ENCODE data around the gene C10orf90.

Gene C10orf90

DNA sequence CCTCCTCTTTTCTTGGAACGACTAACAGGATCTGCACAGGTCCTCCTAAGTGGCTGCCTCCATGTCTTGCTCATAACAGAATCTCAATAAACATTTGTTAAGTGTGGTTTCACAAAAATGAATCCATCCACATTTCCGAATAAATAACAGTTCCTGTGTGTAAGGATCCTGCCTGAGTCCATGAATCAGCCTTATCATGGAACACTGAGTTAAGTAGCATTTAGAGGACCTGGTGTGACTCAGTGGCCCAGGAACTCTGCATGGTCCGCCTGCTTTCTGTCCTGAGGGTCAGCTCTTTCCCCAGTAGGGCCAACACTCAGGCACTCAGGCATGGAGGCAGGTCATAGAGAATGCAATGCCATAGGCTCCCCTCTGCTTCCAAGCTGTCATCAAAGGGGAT is 15.8 kb upstream of the C10orf90 start:
- no peak for DNase-seq (ENCODE audit: low read depth in 1 of 2, low spot score in 1 of 2)

DNA sequence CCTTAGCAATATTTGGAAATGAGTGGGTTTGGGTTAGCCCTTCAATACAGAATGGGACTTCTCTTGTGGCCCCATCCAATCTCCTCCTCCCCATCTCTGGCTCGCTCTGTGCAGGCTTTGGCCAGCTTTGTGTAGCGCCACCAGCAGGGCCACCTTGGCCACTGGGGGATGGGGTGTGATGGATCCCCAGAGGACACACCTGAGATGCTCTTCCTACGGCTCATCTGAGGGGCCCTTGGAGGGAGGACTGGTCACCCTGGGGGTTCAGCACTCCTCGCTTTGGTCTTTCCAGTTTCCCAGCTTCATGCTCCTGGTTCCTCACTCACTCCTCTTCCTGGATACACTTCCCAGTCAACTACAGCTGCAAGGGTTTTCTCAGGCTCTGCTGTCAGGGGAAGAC is 15.3 kb upstream of the C10orf90 start:
- TF ChIP-seq GABPA (IDR thresholded peaks at IDR 0.05; ENCODE audit: low read depth) (no peak), SPI1 (IDR thresholded peaks at IDR 0.05; ENCODE audit: borderline replicate concordance, low read depth) (no peak), POLR2AphosphoS5 (IDR thresholded peaks at IDR 0.05; ENCODE audit: low read depth) (no peak)
- TF ChIP-seq, protein P1, sequence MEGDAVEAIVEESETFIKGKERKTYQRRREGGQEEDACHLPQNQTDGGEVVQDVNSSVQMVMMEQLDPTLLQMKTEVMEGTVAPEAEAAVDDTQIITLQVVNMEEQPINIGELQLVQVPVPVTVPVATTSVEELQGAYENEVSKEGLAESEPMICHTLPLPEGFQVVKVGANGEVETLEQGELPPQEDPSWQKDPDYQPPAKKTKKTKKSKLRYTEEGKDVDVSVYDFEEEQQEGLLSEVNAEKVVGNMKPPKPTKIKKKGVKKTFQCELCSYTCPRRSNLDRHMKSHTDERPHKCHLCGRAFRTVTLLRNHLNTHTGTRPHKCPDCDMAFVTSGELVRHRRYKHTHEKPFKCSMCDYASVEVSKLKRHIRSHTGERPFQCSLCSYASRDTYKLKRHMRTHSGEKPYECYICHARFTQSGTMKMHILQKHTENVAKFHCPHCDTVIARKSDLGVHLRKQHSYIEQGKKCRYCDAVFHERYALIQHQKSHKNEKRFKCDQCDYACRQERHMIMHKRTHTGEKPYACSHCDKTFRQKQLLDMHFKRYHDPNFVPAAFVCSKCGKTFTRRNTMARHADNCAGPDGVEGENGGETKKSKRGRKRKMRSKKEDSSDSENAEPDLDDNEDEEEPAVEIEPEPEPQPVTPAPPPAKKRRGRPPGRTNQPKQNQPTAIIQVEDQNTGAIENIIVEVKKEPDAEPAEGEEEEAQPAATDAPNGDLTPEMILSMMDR (IDR thresholded peaks at IDR 0.05; ENCODE audit: insufficient read depth, low read length), result no peak
- TF ChIP-seq, protein P2, sequence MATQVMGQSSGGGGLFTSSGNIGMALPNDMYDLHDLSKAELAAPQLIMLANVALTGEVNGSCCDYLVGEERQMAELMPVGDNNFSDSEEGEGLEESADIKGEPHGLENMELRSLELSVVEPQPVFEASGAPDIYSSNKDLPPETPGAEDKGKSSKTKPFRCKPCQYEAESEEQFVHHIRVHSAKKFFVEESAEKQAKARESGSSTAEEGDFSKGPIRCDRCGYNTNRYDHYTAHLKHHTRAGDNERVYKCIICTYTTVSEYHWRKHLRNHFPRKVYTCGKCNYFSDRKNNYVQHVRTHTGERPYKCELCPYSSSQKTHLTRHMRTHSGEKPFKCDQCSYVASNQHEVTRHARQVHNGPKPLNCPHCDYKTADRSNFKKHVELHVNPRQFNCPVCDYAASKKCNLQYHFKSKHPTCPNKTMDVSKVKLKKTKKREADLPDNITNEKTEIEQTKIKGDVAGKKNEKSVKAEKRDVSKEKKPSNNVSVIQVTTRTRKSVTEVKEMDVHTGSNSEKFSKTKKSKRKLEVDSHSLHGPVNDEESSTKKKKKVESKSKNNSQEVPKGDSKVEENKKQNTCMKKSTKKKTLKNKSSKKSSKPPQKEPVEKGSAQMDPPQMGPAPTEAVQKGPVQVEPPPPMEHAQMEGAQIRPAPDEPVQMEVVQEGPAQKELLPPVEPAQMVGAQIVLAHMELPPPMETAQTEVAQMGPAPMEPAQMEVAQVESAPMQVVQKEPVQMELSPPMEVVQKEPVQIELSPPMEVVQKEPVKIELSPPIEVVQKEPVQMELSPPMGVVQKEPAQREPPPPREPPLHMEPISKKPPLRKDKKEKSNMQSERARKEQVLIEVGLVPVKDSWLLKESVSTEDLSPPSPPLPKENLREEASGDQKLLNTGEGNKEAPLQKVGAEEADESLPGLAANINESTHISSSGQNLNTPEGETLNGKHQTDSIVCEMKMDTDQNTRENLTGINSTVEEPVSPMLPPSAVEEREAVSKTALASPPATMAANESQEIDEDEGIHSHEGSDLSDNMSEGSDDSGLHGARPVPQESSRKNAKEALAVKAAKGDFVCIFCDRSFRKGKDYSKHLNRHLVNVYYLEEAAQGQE (IDR thresholded peaks at IDR 0.05; ENCODE audit: insufficient replicate concordance, low read depth), result no peak
- H3K27ac ChIP-seq (replicated peaks), result no peak overlapping the region
- no peaks in the 10 kb centered on the region for H3K27me3 ChIP-seq (ENCODE audit: insufficient read depth, poor library complexity, severe bottlenecking)
- DNase-seq (ENCODE audit: low read depth in 1 of 2, low spot score in 1 of 2), result no peak
- H3K4me3 ChIP-seq (replicated peaks; ENCODE audit: insufficient read depth, low read length), result no peak overlapping the region

More for the DNA sequence above, 15.8 kb upstream of the C10orf90 start:
- TF ChIP-seq, protein P1 (IDR thresholded peaks at IDR 0.05; ENCODE audit: insufficient read depth, low read length), result no peak
- TF ChIP-seq, protein P2 (IDR thresholded peaks at IDR 0.05; ENCODE audit: insufficient replicate concordance, low read depth), result no peak
- TF ChIP-seq POLR2AphosphoS5 (IDR thresholded peaks at IDR 0.05; ENCODE audit: low read depth) (no peak), SPI1 (IDR thresholded peaks at IDR 0.05; ENCODE audit: borderline replicate concordance, low read depth) (no peak), GABPA (IDR thresholded peaks at IDR 0.05; ENCODE audit: low read depth) (no peak)
- Histone ChIP-seq H3K27me3 (ENCODE audit: insufficient read depth, poor library complexity, severe bottlenecking) (no peaks in the 10 kb centered on the region), H3K4me3 (replicated peaks; ENCODE audit: insufficient read depth, low read length) (no peak overlapping the region), H3K27ac (replicated peaks) (no peak overlapping the region)

DNA sequence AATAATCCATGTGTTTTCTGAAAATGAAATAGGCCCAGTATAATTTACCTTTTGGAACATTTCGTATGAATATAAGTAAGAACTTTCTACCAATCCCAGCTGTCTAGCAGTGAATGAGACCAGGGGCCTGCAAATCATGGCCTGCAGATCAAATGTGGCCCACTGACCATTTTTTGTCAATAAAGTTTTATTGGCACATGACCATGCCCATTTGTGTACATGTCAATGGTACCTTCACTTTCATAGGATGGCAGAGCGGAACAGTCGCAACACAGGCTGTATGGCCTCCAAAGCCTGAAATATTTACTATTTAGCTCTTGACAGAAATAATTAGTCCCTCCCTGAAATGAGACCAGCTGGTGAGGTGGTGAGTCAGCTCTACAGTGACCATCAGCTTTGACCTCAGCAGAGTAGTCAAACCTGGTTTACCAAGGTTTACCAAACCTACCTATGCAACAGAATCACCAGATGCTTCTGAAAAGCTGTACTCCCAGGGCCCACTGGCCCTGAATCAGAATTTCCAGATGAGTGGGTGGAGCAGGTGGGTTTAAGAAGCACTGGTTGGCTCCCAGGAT is 13.8 kb upstream of the C10orf90 start:
- no peak for DNase-seq (ENCODE audit: low read depth in 1 of 2, low spot score in 1 of 2)
- no peak for TF ChIP-seq GABPA (IDR thresholded peaks at IDR 0.05; ENCODE audit: low read depth)
- TF ChIP-seq, protein P1 (IDR thresholded peaks at IDR 0.05; ENCODE audit: insufficient read depth, low read length), result no peak
- no peak for TF ChIP-seq POLR2AphosphoS5 (IDR thresholded peaks at IDR 0.05; ENCODE audit: low read depth)
- TF ChIP-seq SPI1 (IDR thresholded peaks at IDR 0.05; ENCODE audit: borderline replicate concordance, low read depth), result no peak
- TF ChIP-seq, protein P2 (IDR thresholded peaks at IDR 0.05; ENCODE audit: insufficient replicate concordance, low read depth), result no peak
- Histone ChIP-seq H3K27ac (replicated peaks) (no peak overlapping the region), H3K4me3 (replicated peaks; ENCODE audit: insufficient read depth, low read length) (no peak overlapping the region), H3K27me3 (ENCODE audit: insufficient read depth, poor library complexity, severe bottlenecking) (no peaks in the 10 kb centered on the region)

Data from HL-60 (cell line).